MG63 (cell line): ENCODE results near the gene TIMD4. TPM values are rescaled to one million over a fixed set of nuclear protein-coding genes. Genes with fewer than 3 reads are reported as not detected.

ENCODE experiments used
- DNase-seq: peaks from one replicate; pipeline ENCODE4 v3.0.0-alpha.2; 2020
- H3K27me3 ChIP-seq: fragments of 250-450 bp; sonication (Bioruptor Pico); 2 replicates; pipeline ENCODE4 v1.5.1; 2020; ENCODE audit warnings: mild to moderate bottlenecking, moderate library complexity
- H3K36me3 ChIP-seq: fragments of 250-450 bp; sonication (Bioruptor Pico); 2 replicates; pipeline ENCODE4 v1.5.1; 2020; ENCODE audit warnings: mild to moderate bottlenecking, moderate library complexity
- H3K4me3 ChIP-seq: fragments of 250-450 bp; sonication (Bioruptor Pico); 2 replicates; pipeline ENCODE4 v1.5.1; 2020; ENCODE audit warnings: mild to moderate bottlenecking, moderate library complexity
- H3K9me3 ChIP-seq: fragments of 250-450 bp; sonication (Bioruptor Pico); 2 replicates; pipeline ENCODE4 v1.5.1; 2020; ENCODE audit warnings: mild to moderate bottlenecking, moderate library complexity
- total RNA-seq: library from RNA; depleted of rRNA; stranded (reverse); fragments of >200 nt; shearing (Covaris generic); gene quantifications from 2 replicates; pipeline ENCODE4 v1.2.3, GENCODE V29; 2014; ENCODE audit warnings: low replicate concordance; rRNA removed

The TIMD4 gene
- total RNA-seq, 1 experiment from 2014 or later: not detected

DNA sequence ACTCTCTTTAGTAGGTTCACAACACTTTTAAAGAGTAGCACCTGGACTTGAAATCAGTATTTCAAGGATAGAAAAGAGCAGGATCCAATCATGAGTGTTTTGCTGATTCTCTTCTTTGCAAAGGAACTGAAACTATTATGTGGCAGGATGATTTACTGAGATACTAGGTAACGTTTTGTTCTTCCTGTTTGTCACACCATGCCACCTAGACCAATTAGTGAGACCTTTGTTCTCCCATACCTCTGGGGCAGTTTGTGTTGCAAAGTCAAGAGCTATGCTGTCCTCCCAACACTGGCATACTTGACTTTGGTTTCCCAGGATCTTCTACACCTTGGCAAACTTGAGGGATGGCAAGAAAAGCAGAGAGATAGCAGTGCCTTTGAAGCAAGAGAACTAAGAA lies 69.5 kb downstream of the TIMD4 start:
- no peaks in the 10 kb centered on the region for H3K27me3 ChIP-seq
- no peaks in the 10 kb centered on the region for H3K36me3 ChIP-seq
- H3K4me3 ChIP-seq: no peak overlapping the region
- DNase-seq: no peak
- H3K9me3 ChIP-seq: no peaks in the 10 kb centered on the region

GRCh38 chr5:156892864-156893263 lies 70.2 kb downstream of the TIMD4 start:
- Histone ChIP-seq H3K27me3 (no peaks in the 10 kb centered on the region), H3K36me3 (no peaks in the 10 kb centered on the region), H3K4me3 (no peak overlapping the region), H3K9me3 (no peaks in the 10 kb centered on the region)
- DNase-seq: no peak

DNA sequence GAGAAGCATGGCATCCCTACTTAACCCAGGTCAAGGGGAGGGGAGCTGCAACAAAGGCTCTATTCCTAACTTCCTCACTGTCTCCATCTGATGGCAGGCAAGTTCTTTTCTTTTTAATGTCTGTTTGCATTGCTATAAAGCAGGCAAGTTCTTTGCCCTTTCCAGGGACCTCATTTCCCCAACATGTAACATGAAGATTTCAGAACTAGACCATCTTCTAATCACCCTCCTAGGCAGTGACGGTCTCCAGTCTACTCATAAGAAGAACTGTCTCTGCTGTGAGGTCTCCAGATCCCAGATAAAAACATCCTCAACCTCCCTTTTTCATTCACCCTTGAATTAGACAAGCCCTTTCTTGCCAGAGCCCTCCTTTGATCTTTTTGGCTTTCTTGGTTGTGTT lies 70.8 kb downstream of the TIMD4 start:
- Histone ChIP-seq H3K9me3 (no peaks in the 10 kb centered on the region), H3K36me3 (no peaks in the 10 kb centered on the region), H3K27me3 (no peaks in the 10 kb centered on the region), H3K4me3 (no peak overlapping the region)
- DNase-seq: no peak

- no peak for DNase-seq
- Histone ChIP-seq H3K9me3 (no peaks in the 10 kb centered on the region), H3K27me3 (no peaks in the 10 kb centered on the region; the same call in 1 of the 2 replicates), H3K4me3 (no peak overlapping the region), H3K36me3 (no peaks in the 10 kb centered on the region)
Measured at GRCh38 chr5:156888520-156888919, 74.5 kb downstream of the TIMD4 start.

GRCh38 chr5:156883316-156883875 lies 79.6 kb downstream of the TIMD4 start:
- H3K27me3 ChIP-seq: no peaks in the 10 kb centered on the region; the same call in 1 of the 2 replicates
- no peak for DNase-seq
- H3K4me3 ChIP-seq: no peak overlapping the region
- no peaks in the 10 kb centered on the region for H3K36me3 ChIP-seq
- H3K9me3 ChIP-seq: no peaks in the 10 kb centered on the region

- Histone ChIP-seq H3K4me3 (no peak overlapping the region), H3K9me3 (no peaks in the 10 kb centered on the region)
- DNase-seq: no peak
Measured at GRCh38 chr5:156879665-156880285, 83.3 kb downstream of the TIMD4 start.

DNA sequence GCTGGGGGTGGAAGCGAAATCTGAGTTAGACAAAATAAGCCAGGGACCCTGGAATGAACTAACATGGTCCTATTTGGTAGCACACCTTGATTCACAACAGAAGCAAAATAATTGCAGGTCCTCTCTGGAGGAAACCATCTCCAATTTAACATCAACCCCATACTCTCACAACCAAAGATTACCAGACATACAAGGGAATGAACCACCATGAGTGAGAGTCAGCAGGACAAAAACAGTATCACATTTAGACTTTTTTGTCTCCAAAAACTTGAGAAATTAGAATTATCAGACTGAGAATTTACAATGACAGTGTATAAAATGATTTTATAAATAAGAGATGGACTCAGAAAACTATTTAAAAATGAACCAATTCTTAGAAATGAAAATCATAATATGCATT lies 91.8 kb downstream of the TIMD4 start:
- DNase-seq: no peak
- no peaks in the 10 kb centered on the region for H3K9me3 ChIP-seq
- no peak overlapping the region for H3K4me3 ChIP-seq
- H3K27me3 ChIP-seq: no peaks in the 10 kb centered on the region
- H3K36me3 ChIP-seq: no peaks in the 10 kb centered on the region

More at GRCh38 chr5:156879665-156880285, 83.3 kb downstream of the TIMD4 start:
- no peaks in the 10 kb centered on the region for H3K36me3 ChIP-seq
- H3K27me3 ChIP-seq: no peaks in the 10 kb centered on the region; the same call in 1 of the 2 replicates

GRCh38 chr5:156870498-156870839 lies 92.6 kb downstream of the TIMD4 start:
- H3K9me3 ChIP-seq: no peaks in the 10 kb centered on the region
- DNase-seq: no peak
- no peaks in the 10 kb centered on the region for H3K36me3 ChIP-seq
- no peak overlapping the region for H3K4me3 ChIP-seq
- no peaks in the 10 kb centered on the region for H3K27me3 ChIP-seq

Other genes starting within 250 kb of the TIMD4 start
- gene PPP1R2B, start 112.9 kb downstream of the TIMD4 start, total RNA-seq: 0.07 TPM in 1 of 2 replicates, not detected in the other
- gene HAVCR1, start 95.9 kb upstream of the TIMD4 start, total RNA-seq: not detected in 2 replicates
- gene HAVCR2, start 145.8 kb upstream of the TIMD4 start, total RNA-seq: 0.23 TPM in 1 of 2 replicates, not detected in the other
- gene MED7, start 179.6 kb upstream of the TIMD4 start, total RNA-seq: 15.4 and 27.6 TPM in 2 replicates
- gene GARIN3, start 203.0 kb upstream of the TIMD4 start, total RNA-seq: not detected in 2 replicates
- not detected in 2 replicates for gene ITK, start 217.6 kb upstream of the TIMD4 start, total RNA-seq